Measurements from ENCODE around the gene ATP8B3. TPM values are rescaled to one million over a fixed set of nuclear protein-coding genes. Genes with fewer than 3 reads are reported as not detected.

The ATP8B3 gene
- total and polyA plus RNA-seq, 2 of the 13 experiments (the other 11 are each of a cell fraction or from before 2014, with no cell fraction given), result 2.6 to 5.9 TPM

DNA sequence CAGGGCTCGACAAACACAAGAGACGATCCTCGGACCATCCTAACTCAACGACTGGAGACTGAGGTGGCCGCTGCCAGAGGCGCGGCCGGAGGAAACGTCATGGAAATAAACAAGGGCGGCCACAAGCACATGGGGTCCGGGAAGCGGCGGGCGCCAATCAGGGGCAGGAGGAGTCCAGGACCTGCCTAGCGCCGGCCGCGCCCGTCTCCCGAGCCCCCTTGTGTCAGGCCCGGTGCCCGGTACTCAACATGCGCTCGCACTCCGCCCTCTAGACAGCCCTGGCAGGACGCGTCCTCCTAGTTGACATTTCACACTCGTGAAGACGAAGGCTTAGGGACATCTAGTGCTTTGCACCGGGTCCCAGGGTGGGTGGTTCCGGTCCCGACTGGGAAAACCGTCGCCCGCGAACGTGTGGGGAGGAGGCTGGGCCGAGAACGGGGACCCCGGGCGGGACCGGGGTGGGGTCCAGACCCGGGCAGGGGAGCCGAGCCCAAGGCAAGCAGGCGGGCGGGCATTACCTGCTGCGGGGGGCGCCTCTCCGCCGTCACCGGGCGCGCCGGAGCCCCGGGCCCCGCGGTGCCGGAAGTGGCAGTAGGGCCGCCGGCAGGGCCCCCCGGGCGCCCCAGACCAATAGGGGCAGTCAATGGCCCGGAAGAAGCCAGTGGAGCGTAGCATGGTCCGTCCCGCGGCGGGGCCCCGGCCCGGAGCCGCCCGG is 35.8 kb upstream of the ATP8B3 start (continued):
- TF ChIP-seq, protein P1, sequence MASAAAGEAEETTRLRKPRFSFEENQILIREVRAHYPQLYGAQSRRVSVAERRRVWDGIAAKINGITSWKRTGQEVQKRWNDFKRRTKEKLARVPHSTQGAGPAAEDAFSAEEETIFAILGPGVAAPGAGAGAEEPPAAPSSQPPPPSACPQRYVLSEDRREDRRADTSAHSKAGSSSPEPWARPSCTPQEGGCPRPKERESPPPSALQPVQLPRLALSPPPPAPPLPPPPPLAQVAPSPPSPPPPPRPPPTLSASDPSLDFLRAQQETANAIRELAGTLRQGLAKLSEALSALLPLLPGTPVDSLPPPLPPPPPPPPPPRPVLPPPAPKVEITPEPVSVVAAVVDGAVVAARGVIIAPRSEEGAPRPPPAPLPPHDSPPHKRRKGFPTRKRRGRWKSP (CRISPR knock-in tag; IDR thresholded peaks at IDR 0.05), result peak; percentile 33; the same call in 1 of the 2 replicates
- TF ChIP-seq ZNF33A (CRISPR knock-in tag; IDR thresholded peaks at IDR 0.05; ENCODE audit: borderline replicate concordance) (0 out of 2 replicates have a peak, but pooled peaks have one; percentile 63), FOXJ3 (CRISPR knock-in tag; IDR thresholded peaks at IDR 0.05; ENCODE audit: borderline replicate concordance) (no peak), DRAP1 (CRISPR knock-in tag; IDR thresholded peaks at IDR 0.05) (no peak), KMT2B (CRISPR knock-in tag; IDR thresholded peaks at IDR 0.05) (no peak), ZNF766 (CRISPR knock-in tag; IDR thresholded peaks at IDR 0.05; ENCODE audit: borderline replicate concordance) (no peak), ZNF670 (CRISPR knock-in tag; IDR thresholded peaks at IDR 0.05; ENCODE audit: borderline replicate concordance) (no peak), ZNF10 (CRISPR knock-in tag; IDR thresholded peaks at IDR 0.05; ENCODE audit: borderline replicate concordance, low read depth) (no peak), MATR3 (CRISPR knock-in tag; IDR thresholded peaks at IDR 0.05) (no peak), PHB2 (IDR thresholded peaks at IDR 0.05; ENCODE audit: partially characterized antibody) (no peak), IKZF5 (CRISPR knock-in tag; IDR thresholded peaks at IDR 0.05) (no peak), ZNF281 (CRISPR knock-in tag; IDR thresholded peaks at IDR 0.05; ENCODE audit: borderline replicate concordance) (no peak), ZNF136 (CRISPR knock-in tag; IDR thresholded peaks at IDR 0.05; ENCODE audit: low read depth) (no peak), ZNF460 (CRISPR knock-in tag; IDR thresholded peaks at IDR 0.05; ENCODE audit: borderline replicate concordance) (no peak)
- TF ChIP-seq, protein P2, sequence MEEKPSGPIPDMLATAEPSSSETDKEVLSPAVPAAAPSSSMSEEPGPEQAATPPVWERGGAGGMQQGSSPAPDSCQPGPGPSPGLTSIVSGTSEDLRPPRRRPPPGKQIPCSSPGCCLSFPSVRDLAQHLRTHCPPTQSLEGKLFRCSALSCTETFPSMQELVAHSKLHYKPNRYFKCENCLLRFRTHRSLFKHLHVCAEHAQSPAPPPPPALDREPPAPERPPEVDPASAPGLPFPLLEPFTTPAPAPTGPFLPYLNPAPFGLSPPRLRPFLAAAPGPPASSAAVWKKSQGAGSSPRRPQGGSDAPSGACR (CRISPR knock-in tag; IDR thresholded peaks at IDR 0.05), result no peak; the same call in 1 of the 2 replicates
- TF ChIP-seq, protein P3, sequence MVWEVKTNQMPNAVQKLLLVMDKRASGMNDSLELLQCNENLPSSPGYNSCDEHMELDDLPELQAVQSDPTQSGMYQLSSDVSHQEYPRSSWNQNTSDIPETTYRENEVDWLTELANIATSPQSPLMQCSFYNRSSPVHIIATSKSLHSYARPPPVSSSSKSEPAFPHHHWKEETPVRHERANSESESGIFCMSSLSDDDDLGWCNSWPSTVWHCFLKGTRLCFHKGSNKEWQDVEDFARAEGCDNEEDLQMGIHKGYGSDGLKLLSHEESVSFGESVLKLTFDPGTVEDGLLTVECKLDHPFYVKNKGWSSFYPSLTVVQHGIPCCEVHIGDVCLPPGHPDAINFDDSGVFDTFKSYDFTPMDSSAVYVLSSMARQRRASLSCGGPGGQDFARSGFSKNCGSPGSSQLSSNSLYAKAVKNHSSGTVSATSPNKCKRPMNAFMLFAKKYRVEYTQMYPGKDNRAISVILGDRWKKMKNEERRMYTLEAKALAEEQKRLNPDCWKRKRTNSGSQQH (CRISPR knock-in tag; IDR thresholded peaks at IDR 0.05; ENCODE audit: low read depth), result 0 out of 2 replicates have a peak, but pooled peaks have one; percentile 25
- TF ChIP-seq, protein P4, sequence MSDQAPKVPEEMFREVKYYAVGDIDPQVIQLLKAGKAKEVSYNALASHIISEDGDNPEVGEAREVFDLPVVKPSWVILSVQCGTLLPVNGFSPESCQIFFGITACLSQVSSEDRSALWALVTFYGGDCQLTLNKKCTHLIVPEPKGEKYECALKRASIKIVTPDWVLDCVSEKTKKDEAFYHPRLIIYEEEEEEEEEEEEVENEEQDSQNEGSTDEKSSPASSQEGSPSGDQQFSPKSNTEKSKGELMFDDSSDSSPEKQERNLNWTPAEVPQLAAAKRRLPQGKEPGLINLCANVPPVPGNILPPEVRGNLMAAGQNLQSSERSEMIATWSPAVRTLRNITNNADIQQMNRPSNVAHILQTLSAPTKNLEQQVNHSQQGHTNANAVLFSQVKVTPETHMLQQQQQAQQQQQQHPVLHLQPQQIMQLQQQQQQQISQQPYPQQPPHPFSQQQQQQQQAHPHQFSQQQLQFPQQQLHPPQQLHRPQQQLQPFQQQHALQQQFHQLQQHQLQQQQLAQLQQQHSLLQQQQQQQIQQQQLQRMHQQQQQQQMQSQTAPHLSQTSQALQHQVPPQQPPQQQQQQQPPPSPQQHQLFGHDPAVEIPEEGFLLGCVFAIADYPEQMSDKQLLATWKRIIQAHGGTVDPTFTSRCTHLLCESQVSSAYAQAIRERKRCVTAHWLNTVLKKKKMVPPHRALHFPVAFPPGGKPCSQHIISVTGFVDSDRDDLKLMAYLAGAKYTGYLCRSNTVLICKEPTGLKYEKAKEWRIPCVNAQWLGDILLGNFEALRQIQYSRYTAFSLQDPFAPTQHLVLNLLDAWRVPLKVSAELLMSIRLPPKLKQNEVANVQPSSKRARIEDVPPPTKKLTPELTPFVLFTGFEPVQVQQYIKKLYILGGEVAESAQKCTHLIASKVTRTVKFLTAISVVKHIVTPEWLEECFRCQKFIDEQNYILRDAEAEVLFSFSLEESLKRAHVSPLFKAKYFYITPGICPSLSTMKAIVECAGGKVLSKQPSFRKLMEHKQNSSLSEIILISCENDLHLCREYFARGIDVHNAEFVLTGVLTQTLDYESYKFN (CRISPR knock-in tag; conservative IDR thresholded peaks at IDR 0.05), result no peak
